Measurements from ENCODE around the gene PGA3.
A peak's percentile ranks its signal among the peaks of the same experiment; 100 is the strongest.
"Not testable (repeated sequence)": the region's sequence is repeated elsewhere in the genome, so short reads cannot be mapped to it uniquely, and the experiment has no call there.

The PGA3 gene

DNA sequence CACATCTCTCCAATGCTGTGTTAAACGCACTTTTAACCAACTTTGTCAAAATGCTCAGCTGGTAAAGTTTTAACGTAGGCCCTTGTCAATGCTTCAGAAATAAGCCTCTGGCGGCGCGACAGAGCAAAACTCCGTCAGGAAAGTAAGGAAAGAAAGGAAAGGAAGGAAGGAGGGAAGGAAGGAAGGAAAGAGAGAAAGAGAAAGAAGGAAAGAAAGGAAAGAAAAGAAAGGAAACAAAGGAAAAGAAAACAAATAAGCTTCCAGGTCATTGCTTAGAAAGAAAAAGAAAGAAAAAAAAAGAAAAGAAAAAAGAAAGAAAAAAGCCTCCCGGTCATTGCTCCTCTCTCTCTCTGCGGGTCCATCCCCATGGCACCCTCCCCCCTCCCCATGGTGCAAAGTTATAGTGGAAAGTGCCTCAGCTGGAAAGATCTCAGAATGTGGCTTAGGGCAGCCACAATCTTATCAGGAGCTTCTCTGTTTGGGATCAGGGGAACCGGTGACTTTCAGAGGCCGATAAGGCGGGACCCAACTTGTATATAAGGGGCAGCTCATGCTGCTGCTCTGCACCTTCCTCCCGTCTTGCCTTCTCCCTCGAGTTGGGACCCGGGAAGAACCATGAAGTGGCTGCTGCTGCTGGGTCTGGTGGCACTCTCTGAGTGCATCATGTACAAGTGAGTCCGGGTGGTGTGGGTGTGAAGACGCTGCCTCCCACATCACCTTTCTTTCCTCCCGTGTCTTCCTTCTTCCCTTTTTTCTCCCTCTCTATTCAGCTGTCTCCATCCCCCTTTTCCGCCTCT is at the start of gene PGA3:
PGA3 (plus strand) TSS at position 566 of the 797 bp plus-strand sequence; CDS start at position 616, 50 bp downstream.
- DNase-seq (ENCODE audit: low read depth); H3K4me3 ChIP-seq (ENCODE audit: low read length): not testable (repeated sequence)

DNA sequence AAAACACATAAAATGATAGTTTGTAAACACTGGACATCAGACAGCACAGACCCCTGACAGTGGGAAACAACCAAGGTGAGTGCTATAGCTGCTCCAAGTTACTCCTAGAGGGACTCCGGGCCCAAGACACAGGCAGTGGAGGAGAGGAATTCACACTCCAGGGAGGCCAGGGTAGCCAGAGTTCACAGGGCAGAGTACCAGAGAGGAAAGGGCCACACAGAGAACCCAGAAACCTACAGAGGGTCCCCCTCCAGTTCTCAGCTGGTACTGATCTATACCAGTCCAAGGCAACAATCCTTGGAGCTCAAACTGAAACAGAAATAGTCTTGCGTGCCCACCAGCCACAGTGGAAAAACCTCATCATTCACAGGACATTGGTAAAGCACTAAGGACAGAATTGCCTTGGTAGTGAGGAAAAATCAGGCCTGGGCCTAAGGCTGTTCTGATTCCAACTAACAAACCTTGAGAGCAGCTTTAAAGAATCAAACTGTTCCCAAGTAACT is 49.7 kb upstream of the PGA3 start:
- TF ChIP-seq, protein P1, sequence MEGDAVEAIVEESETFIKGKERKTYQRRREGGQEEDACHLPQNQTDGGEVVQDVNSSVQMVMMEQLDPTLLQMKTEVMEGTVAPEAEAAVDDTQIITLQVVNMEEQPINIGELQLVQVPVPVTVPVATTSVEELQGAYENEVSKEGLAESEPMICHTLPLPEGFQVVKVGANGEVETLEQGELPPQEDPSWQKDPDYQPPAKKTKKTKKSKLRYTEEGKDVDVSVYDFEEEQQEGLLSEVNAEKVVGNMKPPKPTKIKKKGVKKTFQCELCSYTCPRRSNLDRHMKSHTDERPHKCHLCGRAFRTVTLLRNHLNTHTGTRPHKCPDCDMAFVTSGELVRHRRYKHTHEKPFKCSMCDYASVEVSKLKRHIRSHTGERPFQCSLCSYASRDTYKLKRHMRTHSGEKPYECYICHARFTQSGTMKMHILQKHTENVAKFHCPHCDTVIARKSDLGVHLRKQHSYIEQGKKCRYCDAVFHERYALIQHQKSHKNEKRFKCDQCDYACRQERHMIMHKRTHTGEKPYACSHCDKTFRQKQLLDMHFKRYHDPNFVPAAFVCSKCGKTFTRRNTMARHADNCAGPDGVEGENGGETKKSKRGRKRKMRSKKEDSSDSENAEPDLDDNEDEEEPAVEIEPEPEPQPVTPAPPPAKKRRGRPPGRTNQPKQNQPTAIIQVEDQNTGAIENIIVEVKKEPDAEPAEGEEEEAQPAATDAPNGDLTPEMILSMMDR (conservative IDR thresholded peaks at IDR 0.05; ENCODE audit: low read length) = peak; percentile 25; the same call in 1 of the 2 replicates
- peak; percentile 54 for DNase-seq (ENCODE audit: low read depth)
- 0 out of 2 replicates have a peak overlapping the region, but pooled peaks have one; percentile 6 for H3K4me3 ChIP-seq (ENCODE audit: low read length)

DNA sequence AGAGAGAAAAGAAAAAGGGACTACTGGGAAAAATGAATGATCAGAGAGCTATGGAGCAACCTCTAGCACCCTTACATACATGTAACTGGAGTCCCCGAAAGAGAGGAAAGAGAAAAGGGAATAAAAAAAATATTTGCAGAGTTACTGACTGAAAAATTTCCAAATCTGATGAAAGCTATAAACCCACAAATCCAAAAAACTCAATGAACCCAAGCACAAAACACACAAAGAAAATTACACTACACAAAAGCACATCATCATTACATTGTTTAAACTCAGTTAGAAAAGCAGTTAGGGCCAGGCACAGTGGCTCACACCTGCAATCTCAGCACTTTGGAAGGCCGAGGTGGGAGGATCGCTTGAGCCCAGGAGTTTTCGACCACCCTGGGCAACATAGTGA is 48.8 kb upstream of the PGA3 start:
- TF ChIP-seq, protein P1 (conservative IDR thresholded peaks at IDR 0.05; ENCODE audit: low read length) = no peak
- DNase-seq (ENCODE audit: low read depth) = no peak
- H3K4me3 ChIP-seq (ENCODE audit: low read length) = no peak overlapping the region

DNA sequence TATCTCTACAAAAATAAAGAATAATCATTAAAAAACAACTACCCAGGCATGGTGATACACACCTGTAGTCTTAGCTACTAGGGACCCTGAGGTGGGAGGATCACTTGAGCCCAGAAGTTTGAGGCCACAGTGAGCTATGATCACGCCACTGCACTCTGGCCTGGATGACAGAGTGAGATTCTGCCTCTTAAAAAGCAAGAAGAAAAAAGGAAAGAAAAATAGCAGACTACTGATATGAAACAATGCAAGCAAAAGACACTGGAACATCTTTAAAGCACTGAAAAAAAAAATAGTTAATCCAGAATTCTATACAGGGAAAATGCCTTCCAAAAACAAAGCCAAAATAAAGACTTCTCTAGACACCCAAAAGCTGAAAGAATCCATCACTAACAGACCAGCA is 48.0 kb upstream of the PGA3 start:
- no peak for DNase-seq (ENCODE audit: low read depth)
- no peak overlapping the region for H3K4me3 ChIP-seq (ENCODE audit: low read length)
- TF ChIP-seq, protein P1 (conservative IDR thresholded peaks at IDR 0.05; ENCODE audit: low read length) = no peak

DNA sequence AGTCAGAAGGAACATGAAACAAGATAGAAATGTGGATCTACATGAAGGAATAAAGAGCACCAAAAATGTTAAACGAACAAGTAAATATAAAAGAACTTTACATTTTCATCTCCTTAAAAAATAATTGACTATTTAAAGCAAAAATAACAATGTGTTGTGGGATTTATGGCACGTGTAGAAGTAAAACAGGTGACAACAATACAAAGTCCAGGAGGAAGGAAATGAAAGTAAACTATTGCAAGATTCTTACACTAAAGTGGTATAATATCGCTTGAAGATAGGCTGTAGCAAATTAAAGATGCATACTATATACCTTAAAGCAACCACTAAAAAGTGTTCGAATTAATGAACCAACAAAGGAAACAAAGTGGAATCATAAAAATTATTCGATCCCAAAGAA is 47.6 kb upstream of the PGA3 start:
- no peak overlapping the region for H3K4me3 ChIP-seq (ENCODE audit: low read length)
- no peak for DNase-seq (ENCODE audit: low read depth)
- TF ChIP-seq, protein P1 (conservative IDR thresholded peaks at IDR 0.05; ENCODE audit: low read length) = no peak

DNA sequence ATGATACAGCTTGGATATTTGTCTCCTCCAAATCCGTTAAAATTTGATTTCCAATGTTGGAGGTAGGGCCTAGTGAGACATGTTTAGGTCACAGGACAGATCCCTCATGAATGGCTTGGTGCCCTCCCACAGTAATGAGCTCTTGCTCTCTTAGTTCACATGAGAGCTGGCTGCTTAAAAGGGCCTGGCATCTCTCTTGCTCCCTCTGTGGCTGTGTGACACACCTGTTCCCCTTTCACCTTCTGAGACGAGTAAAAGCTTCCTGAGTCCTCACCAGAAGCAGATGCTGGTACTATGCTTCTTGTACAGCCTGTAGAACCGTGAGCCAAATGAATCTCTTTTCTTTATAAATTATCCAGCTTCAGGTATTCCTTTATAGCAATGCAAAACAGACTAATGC is 45.6 kb upstream of the PGA3 start:
- no peak for DNase-seq (ENCODE audit: low read depth)
- TF ChIP-seq, protein P1 (conservative IDR thresholded peaks at IDR 0.05; ENCODE audit: low read length) = no peak
- H3K4me3 ChIP-seq (ENCODE audit: low read length) = no peak overlapping the region

DNA sequence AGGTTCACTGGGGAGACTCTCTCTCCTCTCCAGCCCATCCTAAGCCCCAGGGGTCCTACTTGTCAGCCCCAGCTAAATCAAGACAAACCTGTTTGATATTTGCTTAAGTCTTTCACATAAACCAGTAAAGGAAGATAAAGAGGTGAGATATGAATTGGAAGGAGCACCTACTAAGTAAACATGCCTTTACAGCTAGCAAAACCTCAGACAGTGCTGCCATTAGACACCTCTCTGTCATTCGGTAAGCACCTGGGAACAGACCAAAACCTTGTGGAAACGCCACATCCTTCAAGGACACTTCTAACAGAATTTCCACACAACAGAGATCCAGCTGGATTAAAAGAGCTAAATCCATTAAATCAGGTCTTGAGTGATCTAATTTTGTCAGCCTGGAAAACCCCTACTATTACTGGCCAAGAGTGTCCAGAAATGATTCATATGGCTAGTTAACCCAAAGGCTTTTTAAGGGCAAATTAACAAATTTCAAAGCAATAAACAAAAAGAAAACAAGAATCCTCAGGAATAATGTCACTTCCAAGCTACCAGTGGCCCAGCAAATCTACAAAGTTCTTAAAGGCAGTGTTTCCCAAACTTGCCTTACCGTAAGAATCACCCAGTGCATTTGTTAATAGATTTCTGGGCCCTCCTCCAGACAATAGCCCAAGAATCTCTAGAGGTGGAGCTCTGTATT is 44.5 kb upstream of the PGA3 start:
- H3K4me3 ChIP-seq (ENCODE audit: low read length) = no peak overlapping the region
- peak; percentile 76 for DNase-seq (ENCODE audit: low read depth)
- TF ChIP-seq, protein P1 (conservative IDR thresholded peaks at IDR 0.05; ENCODE audit: low read length) = no peak
